Stimulated activated CD8-positive, alpha-beta memory T cell treated with anti-CD3 and anti-CD28 coated beads, Interleukin-7, amount 100 ng/mL, for 48 hours (primary cell): ENCODE measurements around the gene MT2A.
A peak's percentile ranks its signal among the peaks of the same experiment; 100 is the strongest.

Source experiments
- DNase-seq, 2 donors: peaks; one replicate each; pipeline ENCODE4 v3.0.0-alpha.2; 2020; ENCODE audit warnings: low read depth in 1 of 2; ENCODE audit errors: extremely low read depth in 1 of 2

Gene MT2A

GRCh38 chr16:56594292-56594619 lies 14.1 kb upstream of the MT2A start:
- DNase-seq = no peak

DNA sequence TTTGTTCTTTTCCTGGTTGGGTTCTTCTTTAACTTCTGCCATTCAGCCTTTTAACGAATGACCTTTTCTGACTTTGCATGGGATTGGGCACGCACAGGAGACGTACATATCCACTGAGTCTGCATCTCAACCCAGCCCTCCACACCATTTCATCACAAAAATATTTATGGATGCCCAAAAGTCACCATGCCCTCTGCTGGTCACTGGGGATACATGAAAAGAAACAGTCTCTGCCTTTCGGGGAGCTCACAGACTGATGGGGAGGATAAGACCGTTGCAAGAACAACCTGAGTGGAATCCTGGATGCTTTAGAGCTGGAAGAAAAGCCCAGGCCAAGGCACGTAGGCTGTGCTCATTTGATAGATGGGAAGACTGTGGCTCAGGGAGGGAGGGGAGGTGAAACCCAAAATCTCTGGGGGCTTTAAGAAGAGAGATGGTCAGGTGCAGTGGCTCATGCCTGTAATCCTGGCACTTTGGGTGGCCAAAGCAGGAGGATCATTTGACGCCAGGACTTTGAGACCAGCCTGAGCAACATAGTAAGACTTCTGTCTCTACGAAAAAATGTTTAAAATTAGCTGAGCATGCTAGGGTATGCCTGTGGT lies 7.9 kb upstream of the MT2A start:
- DNase-seq = no peak

- DNase-seq = no peak
These were observed 7.1 kb upstream of the MT2A start for GRCh38 chr16:56601325-56601724.

DNA sequence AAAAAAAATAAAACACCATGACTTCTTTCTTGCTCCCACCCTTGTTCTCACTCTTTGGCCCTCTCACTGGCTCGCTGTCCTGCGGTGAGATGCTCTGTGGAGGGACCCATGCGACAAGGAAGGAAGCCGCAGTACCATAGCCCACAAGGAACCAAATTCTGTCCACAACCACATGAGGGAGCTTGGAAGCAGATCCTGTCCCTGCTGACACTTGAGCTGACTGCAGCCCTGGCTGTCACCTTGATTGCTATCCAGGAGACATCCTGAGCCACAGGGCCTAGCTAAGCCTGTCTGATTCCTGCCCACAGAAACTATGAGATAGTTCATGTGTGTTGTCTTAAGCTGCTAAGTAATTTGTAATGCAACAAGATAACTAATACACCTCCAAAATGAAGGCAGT lies 4.8 kb upstream of the MT2A start:
- DNase-seq = no peak

DNA sequence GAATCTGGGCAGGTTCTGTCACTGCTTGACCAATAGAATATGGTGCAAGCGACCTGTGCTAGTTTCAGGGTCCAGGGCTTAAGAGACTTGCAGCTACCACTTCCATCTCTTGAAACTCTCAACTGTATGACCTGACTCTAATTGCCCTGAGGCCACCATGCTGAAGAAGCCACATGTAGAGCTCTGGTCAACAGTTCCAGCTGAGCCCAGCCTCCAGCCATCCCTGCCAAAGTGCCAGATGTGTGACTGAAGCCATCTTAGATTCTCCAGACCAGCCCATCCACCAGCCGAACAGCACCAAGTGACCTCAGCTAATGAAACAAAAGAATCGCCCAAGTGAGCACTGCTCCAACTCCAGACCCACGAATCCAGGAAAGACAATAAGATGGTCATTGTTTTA lies 3.4 kb upstream of the MT2A start:
- DNase-seq = no peak

DNA sequence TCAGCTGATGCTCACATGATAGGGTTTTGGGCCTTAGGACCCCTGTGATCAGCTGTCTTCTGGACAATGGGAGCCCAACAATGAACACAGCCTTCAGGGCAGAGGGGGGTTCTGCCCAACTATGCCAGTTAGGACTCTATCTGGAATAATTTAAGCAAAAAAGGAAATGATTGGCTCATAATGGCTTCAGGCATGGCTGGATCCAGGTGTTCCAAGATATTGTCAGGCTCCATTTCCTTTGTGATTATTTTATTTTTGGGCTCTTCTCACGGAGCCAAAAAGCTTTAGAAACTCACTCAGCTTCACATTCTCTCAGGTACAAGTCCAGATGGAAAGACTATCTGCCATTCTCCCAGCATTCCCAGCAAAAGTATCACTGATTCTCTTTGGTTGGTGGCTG lies 2.9 kb upstream of the MT2A start:
- no peak for DNase-seq

- no peak for DNase-seq
These were observed 2.3 kb upstream of the MT2A start for GRCh38 chr16:56606071-56606475.

GRCh38 chr16:56606476-56607108 lies 1.8 kb upstream of the MT2A start:
- DNase-seq = no peak

- no peak for DNase-seq
These were observed 1.2 kb upstream of the MT2A start for GRCh38 chr16:56607109-56607618.

- no peak for DNase-seq
These were observed 725 bp upstream of the MT2A start for GRCh38 chr16:56607675-56608042.

DNA sequence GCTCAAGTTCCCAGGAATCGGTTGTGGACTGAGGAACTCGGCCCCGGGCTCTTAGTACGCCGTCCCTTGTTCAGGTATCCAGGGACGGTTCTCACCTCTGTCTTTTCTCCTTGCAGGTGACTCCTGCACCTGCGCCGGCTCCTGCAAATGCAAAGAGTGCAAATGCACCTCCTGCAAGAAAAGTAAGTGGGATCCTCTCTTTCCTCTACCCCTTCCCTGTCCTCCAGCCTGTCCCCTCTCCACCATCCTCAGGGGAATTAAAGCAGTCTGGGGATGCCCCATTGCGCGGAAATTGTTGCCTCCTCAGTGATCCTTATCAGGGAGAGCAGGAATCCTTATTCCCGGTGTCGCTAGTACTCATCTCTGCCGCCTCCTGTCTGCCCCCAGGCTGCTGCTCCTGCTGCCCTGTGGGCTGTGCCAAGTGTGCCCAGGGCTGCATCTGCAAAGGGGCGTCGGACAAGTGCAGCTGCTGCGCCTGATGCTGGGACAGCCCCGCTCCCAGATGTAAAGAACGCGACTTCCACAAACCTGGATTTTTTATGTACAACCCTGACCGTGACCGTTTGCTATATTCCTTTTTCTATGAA lies 585 bp downstream of the MT2A start:
- DNase-seq = no peak

DNA sequence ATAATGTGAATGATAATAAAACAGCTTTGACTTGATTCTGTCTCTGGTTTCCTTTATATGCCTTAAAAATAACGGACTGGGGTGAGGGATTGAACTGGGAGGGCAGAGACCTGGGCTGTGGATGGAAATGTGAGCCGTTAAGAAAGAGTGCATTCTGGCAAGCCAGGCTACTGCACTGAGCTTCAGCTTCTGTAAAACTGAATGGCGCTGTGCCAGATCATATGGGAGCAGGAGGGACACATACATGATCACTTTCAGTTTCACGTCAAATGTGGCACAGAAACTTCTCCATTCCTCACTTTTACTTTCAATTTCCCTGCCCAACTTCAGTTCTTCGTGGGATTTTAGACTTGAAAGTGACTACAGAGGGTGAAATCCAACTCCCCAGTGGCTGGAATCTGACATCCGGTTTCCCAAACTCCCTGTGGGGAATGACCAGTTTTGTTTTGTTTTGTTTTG lies 1.1 kb downstream of the MT2A start:
- DNase-seq = peak in 1 of 2 donors; percentile 76

DNA sequence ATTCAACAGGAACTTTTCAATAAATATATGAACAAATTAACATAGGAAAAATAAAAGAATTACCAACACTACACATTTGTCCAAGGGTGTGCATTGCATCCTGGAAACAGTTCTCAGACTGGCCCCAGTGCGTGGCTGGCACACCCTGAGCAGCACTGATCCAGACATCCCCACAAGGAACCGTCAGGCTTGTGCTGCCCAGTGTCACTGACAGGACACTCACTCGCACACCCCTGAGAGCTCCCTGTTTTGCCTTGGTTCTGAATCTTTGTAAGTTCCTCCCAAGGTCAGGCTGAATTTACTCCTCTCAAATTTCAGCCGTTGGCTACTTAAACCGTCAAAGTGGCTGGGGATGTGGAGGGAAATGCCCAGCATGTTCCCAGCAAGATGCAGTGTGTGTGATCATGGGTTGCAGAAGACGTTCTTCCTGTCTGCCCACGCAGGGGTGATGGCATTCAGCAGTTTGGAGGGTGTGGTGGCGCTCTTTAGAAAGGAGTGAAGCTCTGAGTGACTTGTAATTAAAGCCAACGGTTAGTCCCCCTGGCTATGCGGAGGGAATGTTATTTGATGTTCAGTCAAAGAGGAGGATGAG lies 1.7 kb downstream of the MT2A start:
- peak; percentile 56 to 79 for DNase-seq

DNA sequence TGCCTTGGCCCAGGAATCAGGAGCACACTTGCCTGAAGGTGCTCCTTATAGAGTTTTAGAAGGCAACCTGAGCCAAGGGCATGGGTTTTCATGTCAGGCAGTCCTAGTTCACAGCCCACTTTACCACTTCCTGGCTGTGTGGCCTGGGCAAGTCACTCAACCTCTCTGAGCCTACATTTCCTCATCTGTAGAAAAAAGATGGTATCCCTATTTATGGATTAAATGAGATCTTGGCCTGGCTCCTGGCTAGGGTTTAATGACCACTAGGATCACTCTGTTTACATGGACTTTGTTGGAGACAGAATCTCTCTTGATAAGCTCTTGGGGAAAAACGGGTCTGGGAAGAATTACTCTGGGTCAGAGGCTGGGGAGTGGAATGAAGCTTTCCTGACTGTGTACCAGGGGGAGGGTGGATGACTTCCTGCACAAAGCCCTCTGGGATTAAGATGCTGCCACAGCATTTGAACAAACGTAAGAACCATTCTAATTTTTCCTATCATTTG lies 2.3 kb downstream of the MT2A start:
- peak in 1 of 2 donors; percentile 54 for DNase-seq

- DNase-seq = no peak
These were observed 3.0 kb downstream of the MT2A start for GRCh38 chr16:56611281-56611833.

GRCh38 chr16:56613706-56614105 lies 5.3 kb downstream of the MT2A start:
- no peak for DNase-seq

DNA sequence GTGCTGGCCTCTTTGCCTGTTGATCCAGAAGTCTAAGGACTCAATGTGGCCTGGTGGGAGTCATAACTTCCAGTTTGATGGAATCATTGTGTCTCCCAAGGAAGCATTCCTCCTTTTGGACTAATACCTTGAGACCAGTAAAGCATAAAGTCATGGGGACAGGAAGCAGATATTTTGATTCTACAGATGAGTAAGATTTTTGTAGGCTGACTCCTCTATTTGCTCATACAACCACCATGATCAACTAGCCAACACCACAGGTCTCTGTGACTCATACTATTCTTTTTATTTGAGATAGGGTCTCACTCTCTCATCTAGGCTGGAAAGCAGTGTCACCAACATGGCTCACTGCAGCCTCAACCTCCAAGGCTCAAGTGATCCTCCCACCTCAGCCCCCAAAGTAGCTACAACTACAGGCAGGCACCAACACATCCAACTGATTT lies 6.2 kb downstream of the MT2A start:
- peak in 1 of 2 donors; percentile 43 for DNase-seq

DNA sequence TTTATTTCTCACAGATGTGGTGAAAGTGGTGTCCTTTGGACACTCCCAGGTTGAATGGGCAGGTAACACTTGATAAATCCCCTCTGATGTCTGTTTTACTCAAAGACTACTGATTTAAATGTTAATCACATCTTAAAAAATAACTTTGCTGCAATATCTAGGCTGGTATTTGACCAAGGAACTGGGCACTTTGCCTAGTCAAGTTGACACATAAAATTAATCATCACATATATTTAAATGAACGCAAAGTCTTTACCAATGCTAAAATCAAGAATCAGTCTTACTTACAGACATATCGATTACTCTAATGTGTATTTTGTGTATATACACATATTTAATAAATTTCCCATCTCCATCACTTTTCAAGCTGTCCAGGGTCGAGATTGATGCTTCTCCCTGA lies 7.0 kb downstream of the MT2A start:
- no peak for DNase-seq

DNA sequence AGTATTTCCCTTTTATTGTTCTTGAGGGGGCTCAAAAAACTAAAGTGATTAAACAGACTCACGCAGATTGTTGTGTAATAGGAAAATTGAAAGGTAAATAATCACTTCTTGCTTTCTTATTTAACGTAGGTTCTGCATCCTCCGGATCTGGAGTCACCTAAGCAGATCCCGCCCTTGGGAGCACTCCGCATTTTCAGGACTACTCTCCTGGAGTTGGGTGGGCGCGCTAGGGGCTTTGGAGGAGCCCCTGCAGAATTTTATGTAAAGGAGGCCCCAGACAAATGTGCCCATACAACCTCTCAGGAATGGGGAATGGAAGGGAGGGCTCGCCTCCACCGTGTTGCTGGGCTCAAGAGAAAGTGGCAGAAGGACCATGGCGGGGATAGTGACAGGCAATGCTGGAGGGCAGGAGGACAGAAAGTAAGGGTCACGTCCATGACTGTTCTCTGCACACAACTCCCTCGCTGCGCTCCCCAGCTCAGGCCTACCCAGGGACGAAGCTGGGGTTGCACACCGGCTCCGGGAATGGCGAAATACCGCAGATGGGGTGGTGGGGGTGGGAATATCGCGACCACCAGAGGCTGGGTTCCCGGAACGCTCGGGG lies 8.3 kb downstream of the MT2A start:
- DNase-seq = no peak

- peak; percentile 41 to 63 for DNase-seq
These were observed 9.1 kb downstream of the MT2A start for GRCh38 chr16:56617212-56618085.
